CD4-positive, alpha-beta T cell treated with Interleukin-17A for 1 hour (primary cell): ENCODE measurements around the gene XIRP2.

ENCODE experiments used
- DNase-seq: peaks from one replicate; pipeline ENCODE4 v3.0.0-alpha.2; 2020

Gene XIRP2

GRCh38 chr2:167136879-167137596 lies 248.8 kb downstream of the XIRP2 start:
- no peak for DNase-seq

- no peak for DNase-seq
Measured at GRCh38 chr2:167140330-167140729, 252.1 kb downstream of the XIRP2 start.

GRCh38 chr2:167140767-167141166 lies 252.5 kb downstream of the XIRP2 start:
- no peak for DNase-seq

GRCh38 chr2:167142554-167142953 lies 254.3 kb downstream of the XIRP2 start:
- no peak for DNase-seq

- no peak for DNase-seq
Measured at GRCh38 chr2:167144179-167144898, 256.1 kb downstream of the XIRP2 start.

- no peak for DNase-seq
Measured at GRCh38 chr2:167147271-167147941, 259.1 kb downstream of the XIRP2 start.

- DNase-seq, result no peak
Measured at GRCh38 chr2:167151894-167152293, 263.6 kb downstream of the XIRP2 start.

- no peak for DNase-seq
Measured at GRCh38 chr2:167157523-167157922, 269.2 kb downstream of the XIRP2 start.

GRCh38 chr2:167177196-167177595 lies 288.9 kb downstream of the XIRP2 start:
- DNase-seq, result no peak

- DNase-seq, result no peak
Measured at GRCh38 chr2:167181134-167181533, 292.9 kb downstream of the XIRP2 start.

- DNase-seq, result no peak
Measured at GRCh38 chr2:167181688-167182087, 293.4 kb downstream of the XIRP2 start.

GRCh38 chr2:167182403-167182802 lies 294.1 kb downstream of the XIRP2 start:
- no peak for DNase-seq

GRCh38 chr2:167183931-167184330 lies 295.7 kb downstream of the XIRP2 start:
- no peak for DNase-seq

- DNase-seq, result no peak
Measured at GRCh38 chr2:167186465-167186864, 298.2 kb downstream of the XIRP2 start.

- DNase-seq, result no peak
Measured at GRCh38 chr2:167187049-167187727, 298.9 kb downstream of the XIRP2 start.

GRCh38 chr2:167187978-167188967 lies 300.0 kb downstream of the XIRP2 start:
- no peak for DNase-seq

GRCh38 chr2:167190053-167190452 lies 301.8 kb downstream of the XIRP2 start:
- no peak for DNase-seq

GRCh38 chr2:167191588-167191987 lies 303.3 kb downstream of the XIRP2 start:
- DNase-seq, result no peak

GRCh38 chr2:167192833-167193232 lies 304.6 kb downstream of the XIRP2 start:
- DNase-seq, result no peak

GRCh38 chr2:167196461-167197252 lies 308.4 kb downstream of the XIRP2 start:
- no peak for DNase-seq

- no peak for DNase-seq
Measured at GRCh38 chr2:167198009-167198408, 309.7 kb downstream of the XIRP2 start.
